H9 (cell line): ENCODE measurements around the gene PRICKLE1. TPM values are rescaled to one million over a fixed set of nuclear protein-coding genes. Genes with fewer than 3 reads are reported as not detected.

ENCODE experiments used
- DNase-seq: peaks from one replicate; pipeline ENCODE4 v3.0.0-alpha.2; 2017
- H2AFZ ChIP-seq: one replicate; pipeline ENCODE4 v1.6.1; 2013; ENCODE audit warnings: mild to moderate bottlenecking, low read length, control low read depth, moderate library complexity
- H2AK5ac ChIP-seq: 2 replicates; pipeline ENCODE4 v1.6.1; 2013; ENCODE audit warnings: low read length, control low read depth, mixed read lengths; ENCODE audit not compliant: insufficient read length
- H2BK120ac ChIP-seq: one replicate; pipeline ENCODE4 v1.6.1; 2013; ENCODE audit warnings: low read depth, mild to moderate bottlenecking, low read length, control low read depth, inconsistent platforms; ENCODE audit not compliant: poor library complexity, severe bottlenecking
- H2BK12ac ChIP-seq: 2 replicates; pipeline ENCODE4 v1.6.1; 2013; ENCODE audit warnings: low read length, control low read depth, mixed read lengths, low read depth; ENCODE audit not compliant: insufficient read length
- H2BK15ac ChIP-seq: 2 replicates; pipeline ENCODE4 v1.6.1; 2013; ENCODE audit warnings: low read depth, low read length, control low read depth
- H2BK20ac ChIP-seq: one replicate; pipeline ENCODE4 v1.6.1; 2013; ENCODE audit warnings: low read depth, mild to moderate bottlenecking, low read length, control low read depth, inconsistent platforms; ENCODE audit not compliant: poor library complexity, severe bottlenecking
- H2BK5ac ChIP-seq: 2 replicates; pipeline ENCODE4 v1.6.1; 2013; ENCODE audit warnings: low read length, control low read depth, mixed read lengths; ENCODE audit not compliant: insufficient read length
- H3K14ac ChIP-seq: 2 replicates; pipeline ENCODE4 v1.6.1; 2013; ENCODE audit warnings: low read length, control low read depth; ENCODE audit not compliant: insufficient read depth
- H3K18ac ChIP-seq: 2 replicates; pipeline ENCODE4 v1.6.1; 2013; ENCODE audit warnings: low read depth, mild to moderate bottlenecking, mixed read lengths, low read length, control low read depth; ENCODE audit not compliant: insufficient read length
- H3K23ac ChIP-seq: 2 replicates; pipeline ENCODE4 v1.6.1; 2013; ENCODE audit warnings: low read length, control low read depth, mixed read lengths, low read depth; ENCODE audit not compliant: insufficient read length
- H3K23me2 ChIP-seq: 2 replicates; pipeline ENCODE4 v1.6.1; 2013; ENCODE audit warnings: low read depth, mild to moderate bottlenecking, mixed read lengths, low read length, control low read depth; ENCODE audit not compliant: insufficient read length, poor library complexity, severe bottlenecking
- H3K27ac ChIP-seq: 2 replicates; pipeline ENCODE4 v1.5.1; 2013; ENCODE audit warnings: low read length, control low read depth, mixed read lengths, low read depth; ENCODE audit not compliant: insufficient read length
- H3K27me3 ChIP-seq: 2 replicates; pipeline ENCODE4 v1.6.1; 2013; ENCODE audit warnings: low read length, control low read depth, inconsistent platforms; ENCODE audit not compliant: insufficient read depth
- H3K4ac ChIP-seq: 2 replicates; pipeline ENCODE4 v1.6.1; 2013; ENCODE audit warnings: low read depth, mild to moderate bottlenecking, control low read depth, inconsistent platforms, low read length, moderate library complexity
- H3K4me1 ChIP-seq: 2 replicates; pipeline ENCODE4 v1.6.1; 2013; ENCODE audit warnings: low read length, control low read depth, inconsistent platforms; ENCODE audit not compliant: insufficient read depth
- H3K4me2 ChIP-seq: 2 replicates; pipeline ENCODE4 v1.6.1; 2013; ENCODE audit warnings: low read length, control low read depth, mixed read lengths; ENCODE audit not compliant: insufficient read length, insufficient read depth
- H3K56ac ChIP-seq: 2 replicates; pipeline ENCODE4 v1.6.1; 2013; ENCODE audit warnings: low read depth, mild to moderate bottlenecking, mixed read lengths, low read length, control low read depth; ENCODE audit not compliant: insufficient read length
- H3K79me1 ChIP-seq: 2 replicates; pipeline ENCODE4 v1.6.1; 2013; ENCODE audit warnings: low read depth, mild to moderate bottlenecking, moderate library complexity, low read length, control low read depth, inconsistent platforms; ENCODE audit not compliant: insufficient read depth, poor library complexity, severe bottlenecking
- H3K79me2 ChIP-seq: 2 replicates; pipeline ENCODE4 v1.6.1; 2013; ENCODE audit warnings: low read length, control low read depth, inconsistent platforms; ENCODE audit not compliant: insufficient read depth
- H3K9ac ChIP-seq: 2 replicates; pipeline ENCODE4 v1.6.1; 2013; ENCODE audit warnings: low read length, control low read depth, mixed read lengths; ENCODE audit not compliant: insufficient read length; ENCODE audit errors: extremely low read depth
- H3K9me3 ChIP-seq: one replicate; pipeline ENCODE4 v1.6.1; 2013; ENCODE audit warnings: low read depth, low read length, inconsistent platforms; ENCODE audit not compliant: control insufficient read depth
- H3T11ph ChIP-seq: one replicate; pipeline ENCODE4 v1.6.1; 2013; ENCODE audit warnings: mild to moderate bottlenecking, low read length, control low read depth, inconsistent platforms
- H4K20me1 ChIP-seq: one replicate; pipeline ENCODE4 v1.6.1; 2013; ENCODE audit not compliant: control insufficient read depth, insufficient read length, insufficient read depth
- H4K5ac ChIP-seq: 2 replicates; pipeline ENCODE4 v1.6.1; 2013; ENCODE audit warnings: low read depth, mild to moderate bottlenecking, mixed read lengths, low read length, control low read depth; ENCODE audit not compliant: insufficient read length
- H4K8ac ChIP-seq: replicated peaks from 2 replicates; pipeline ENCODE4 v1.6.1; 2013; ENCODE audit warnings: low read length, control low read depth, mixed read lengths, low read depth; ENCODE audit not compliant: insufficient read length
- H4K91ac ChIP-seq: 2 replicates; pipeline ENCODE4 v1.6.1; 2013; ENCODE audit warnings: low read depth, mild to moderate bottlenecking, moderate library complexity, mixed read lengths, low read length, control low read depth; ENCODE audit not compliant: insufficient read length
- H3K27ac Mint-ChIP-seq, 3 experiments: 2 replicates in 2 of 3; 3 replicates in 1 of 3; pipeline ENCODE4 v1.8.0; 2020 to 2021; ENCODE audit warnings: mixed read lengths in 3 of 3, mild to moderate bottlenecking in 1 of 3, moderate library complexity in 1 of 3
- H3K27me3 Mint-ChIP-seq: 2 replicates; pipeline ENCODE4 v1.8.0; 2021; ENCODE audit warnings: low read depth, mild to moderate bottlenecking, moderate library complexity, mixed read lengths
- H3K36me3 Mint-ChIP-seq, 3 experiments: 2 replicates in 2 of 3; 3 replicates in 1 of 3; pipeline ENCODE4 v1.8.0; 2020 to 2021; ENCODE audit warnings: low read depth in 3 of 3, mixed read lengths in 3 of 3; ENCODE audit not compliant: insufficient read depth in 1 of 3
- H3K4me1 Mint-ChIP-seq, 2 experiments: 2 replicates each; pipeline ENCODE4 v1.8.0; 2020; ENCODE audit warnings: mixed read lengths in 2 of 2
- H3K4me3 Mint-ChIP-seq, 2 experiments: 2 replicates in 1 of 2; 3 replicates in 1 of 2; pipeline ENCODE4 v1.8.0; 2020 to 2021; ENCODE audit warnings: mild to moderate bottlenecking in 2 of 2, mixed read lengths in 2 of 2, moderate library complexity in 1 of 2
- H3K9me3 Mint-ChIP-seq, 2 experiments: 2 replicates in 1 of 2; 3 replicates in 1 of 2; pipeline ENCODE4 v1.8.0; 2020; ENCODE audit warnings: mild to moderate bottlenecking in 2 of 2, mixed read lengths in 2 of 2, moderate library complexity in 1 of 2
- WGBS: extraction: QIAGEN DNeasy Blood & Tissue Kit; methylation state at CpG from one replicate; pipeline ENCODE4 v1.1.7; 2013; ENCODE audit warnings: missing lambda C conversion rate, low lambda C conversion rate, mixed read lengths; ENCODE audit not compliant: insufficient read length; ENCODE audit errors: extremely low coverage; 5-methylcytosine and 5-hydroxymethylcytosine counted together
- total RNA-seq: library from RNA; stranded (reverse); gene quantifications from 2 replicates; pipeline ENCODE4 v1.2.1, GENCODE V29; 2021
- TF ChIP-seq, protein P1 (sequence below): fragments of 200-600 bp; sonication (generic); conservative IDR thresholded peaks from 3 replicates; pipeline ENCODE4 v1.8.0; 2021; ENCODE audit warnings: antibody characterized with exemption, mild to moderate bottlenecking

The PRICKLE1 gene
- total RNA-seq, 1 experiment from 2014 or later = 20.5 TPM

DNA sequence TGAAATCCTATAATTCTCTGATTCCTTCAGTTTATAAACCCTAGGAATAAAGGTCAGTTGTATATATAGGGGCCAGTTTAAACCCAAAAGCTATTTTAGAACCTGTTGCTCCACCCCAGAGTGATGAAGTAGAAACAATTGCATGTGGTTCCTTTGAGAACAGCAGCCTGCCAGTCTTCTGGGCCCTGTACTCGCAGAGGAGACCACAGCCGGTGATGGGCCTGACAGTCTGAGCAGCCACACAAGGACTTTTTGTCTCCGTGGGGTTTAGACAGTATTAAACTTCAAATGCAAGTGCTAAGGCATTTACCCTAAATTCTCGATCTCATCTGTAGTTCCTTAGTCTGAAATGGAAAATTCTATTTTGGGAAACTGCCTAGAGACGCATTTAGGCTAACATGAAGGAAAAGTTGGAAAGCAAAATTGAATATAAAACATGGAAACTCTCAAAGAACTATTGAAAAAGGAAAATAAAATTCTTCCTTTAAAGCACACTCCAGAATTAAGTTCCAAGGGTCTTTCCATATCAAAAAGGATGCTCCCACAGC is 80.6 kb downstream of the PRICKLE1 start:
- WGBS = no CpG with 5 or more reads among the region's 5 CpGs
- no peak overlapping the region for H3T11ph ChIP-seq
- no peak overlapping the region for H2BK120ac ChIP-seq
- no peak overlapping the region for H3K27ac ChIP-seq
- H2BK5ac ChIP-seq = no peak overlapping the region
- peaks cover 22 to 28% of the 10 kb centered on the region in 2 experiments for H3K4me1 Mint-ChIP-seq
- no peak overlapping the region for H4K8ac ChIP-seq
- TF ChIP-seq, protein P1, sequence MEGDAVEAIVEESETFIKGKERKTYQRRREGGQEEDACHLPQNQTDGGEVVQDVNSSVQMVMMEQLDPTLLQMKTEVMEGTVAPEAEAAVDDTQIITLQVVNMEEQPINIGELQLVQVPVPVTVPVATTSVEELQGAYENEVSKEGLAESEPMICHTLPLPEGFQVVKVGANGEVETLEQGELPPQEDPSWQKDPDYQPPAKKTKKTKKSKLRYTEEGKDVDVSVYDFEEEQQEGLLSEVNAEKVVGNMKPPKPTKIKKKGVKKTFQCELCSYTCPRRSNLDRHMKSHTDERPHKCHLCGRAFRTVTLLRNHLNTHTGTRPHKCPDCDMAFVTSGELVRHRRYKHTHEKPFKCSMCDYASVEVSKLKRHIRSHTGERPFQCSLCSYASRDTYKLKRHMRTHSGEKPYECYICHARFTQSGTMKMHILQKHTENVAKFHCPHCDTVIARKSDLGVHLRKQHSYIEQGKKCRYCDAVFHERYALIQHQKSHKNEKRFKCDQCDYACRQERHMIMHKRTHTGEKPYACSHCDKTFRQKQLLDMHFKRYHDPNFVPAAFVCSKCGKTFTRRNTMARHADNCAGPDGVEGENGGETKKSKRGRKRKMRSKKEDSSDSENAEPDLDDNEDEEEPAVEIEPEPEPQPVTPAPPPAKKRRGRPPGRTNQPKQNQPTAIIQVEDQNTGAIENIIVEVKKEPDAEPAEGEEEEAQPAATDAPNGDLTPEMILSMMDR = no peak
- H3K23ac ChIP-seq = no peak overlapping the region
- no peak overlapping the region for H2AFZ ChIP-seq
- H3K36me3 Mint-ChIP-seq = no peaks in the 10 kb centered on the region
- no peak overlapping the region for H4K91ac ChIP-seq
- no peak overlapping the region for H3K18ac ChIP-seq
- no peaks in the 10 kb centered on the region for H3K9me3 ChIP-seq
- H3K9ac ChIP-seq = no peak overlapping the region
- no peaks in the 10 kb centered on the region; a peak in 2 of 5 replicates for H3K9me3 Mint-ChIP-seq
- H4K5ac ChIP-seq = no peak overlapping the region
- H4K20me1 ChIP-seq = no peaks in the 10 kb centered on the region
- H2BK15ac ChIP-seq = no peak overlapping the region
- no peak overlapping the region for H3K14ac ChIP-seq
- H2BK20ac ChIP-seq = no peak overlapping the region
- no peak overlapping the region for H3K27ac Mint-ChIP-seq
- no peaks in the 10 kb centered on the region for H3K27me3 ChIP-seq
- no peak overlapping the region for H3K56ac ChIP-seq
- DNase-seq = no peak
- no peak overlapping the region for H2BK12ac ChIP-seq
- no peak overlapping the region for H3K4me3 Mint-ChIP-seq
- H3K4ac ChIP-seq = no peak overlapping the region
- H3K23me2 ChIP-seq = no peaks in the 10 kb centered on the region
- H3K4me1 ChIP-seq = peaks cover 7% of the 10 kb centered on the region; the same call in 1 of the 2 replicates
- H2AK5ac ChIP-seq = no peak overlapping the region
- H3K27me3 Mint-ChIP-seq = peaks cover 78% of the 10 kb centered on the region
- no peak overlapping the region for H3K4me2 ChIP-seq
- no peaks in the 10 kb centered on the region for H3K79me2 ChIP-seq
- no peaks in the 10 kb centered on the region for H3K79me1 ChIP-seq
